DOHH2 (cell line): ENCODE results near the gene BCL11B.

Source experiments
- EZH2phosphoT487 ChIP-seq: fragments of 200-600 bp; sonication (generic); IDR thresholded peaks from 2 replicates; pipeline ENCODE4 v1.6.1; 2017; ENCODE audit warnings: borderline replicate concordance, mild to moderate bottlenecking, antibody characterized with exemption, low read length, moderate library complexity, mixed read lengths
- TF ChIP-seq, protein P1 (sequence below): fragments of 200-600 bp; sonication (generic); IDR thresholded peaks from one replicate; pipeline ENCODE4 v1.5.1; 2014; ENCODE audit warnings: antibody characterized with exemption, mild to moderate bottlenecking, low read depth, low read length; ENCODE audit not compliant: poor library complexity, severe bottlenecking

DNA sequence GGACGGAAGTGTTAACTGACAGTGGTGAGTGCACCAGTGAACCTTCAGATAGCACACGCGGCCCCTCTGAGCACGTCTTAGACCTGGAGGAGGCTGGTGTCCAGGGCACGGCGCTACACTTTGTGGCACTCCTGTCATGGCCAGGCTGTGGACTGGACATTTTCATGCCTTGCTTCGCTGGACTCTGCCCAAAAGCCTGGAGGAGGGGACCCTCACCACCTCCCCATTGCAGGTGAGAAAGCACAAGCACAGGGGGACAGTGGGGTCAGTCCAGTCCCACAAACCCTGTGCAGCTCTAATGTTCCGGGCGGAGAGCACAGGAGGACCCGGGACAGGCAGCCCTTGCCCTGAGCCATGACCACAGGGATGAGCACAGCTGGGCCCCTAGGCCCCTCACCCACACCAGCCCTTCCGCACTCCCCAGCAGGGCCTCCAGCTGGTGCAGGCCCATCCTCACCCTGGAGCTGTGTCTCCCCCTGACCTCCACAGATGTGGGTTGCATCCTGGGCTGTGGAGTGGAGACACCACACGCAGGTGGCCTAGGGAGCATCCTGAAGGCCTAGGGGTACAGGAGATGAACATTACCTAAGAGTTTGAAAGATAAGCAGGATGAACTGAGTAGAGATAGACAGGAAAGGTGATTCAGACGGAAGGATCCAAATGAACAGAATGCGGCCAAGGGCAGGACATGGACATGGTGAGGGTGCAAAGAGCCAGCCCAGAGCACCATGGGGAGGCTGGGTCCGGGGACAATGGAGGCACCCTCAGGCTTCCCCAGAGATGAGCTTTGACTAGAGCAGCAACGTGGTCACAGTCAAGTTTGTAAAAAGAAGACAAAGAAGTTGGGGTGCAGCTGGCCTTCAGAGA lies 132.8 kb downstream of the BCL11B start:
- TF ChIP-seq, protein P1, sequence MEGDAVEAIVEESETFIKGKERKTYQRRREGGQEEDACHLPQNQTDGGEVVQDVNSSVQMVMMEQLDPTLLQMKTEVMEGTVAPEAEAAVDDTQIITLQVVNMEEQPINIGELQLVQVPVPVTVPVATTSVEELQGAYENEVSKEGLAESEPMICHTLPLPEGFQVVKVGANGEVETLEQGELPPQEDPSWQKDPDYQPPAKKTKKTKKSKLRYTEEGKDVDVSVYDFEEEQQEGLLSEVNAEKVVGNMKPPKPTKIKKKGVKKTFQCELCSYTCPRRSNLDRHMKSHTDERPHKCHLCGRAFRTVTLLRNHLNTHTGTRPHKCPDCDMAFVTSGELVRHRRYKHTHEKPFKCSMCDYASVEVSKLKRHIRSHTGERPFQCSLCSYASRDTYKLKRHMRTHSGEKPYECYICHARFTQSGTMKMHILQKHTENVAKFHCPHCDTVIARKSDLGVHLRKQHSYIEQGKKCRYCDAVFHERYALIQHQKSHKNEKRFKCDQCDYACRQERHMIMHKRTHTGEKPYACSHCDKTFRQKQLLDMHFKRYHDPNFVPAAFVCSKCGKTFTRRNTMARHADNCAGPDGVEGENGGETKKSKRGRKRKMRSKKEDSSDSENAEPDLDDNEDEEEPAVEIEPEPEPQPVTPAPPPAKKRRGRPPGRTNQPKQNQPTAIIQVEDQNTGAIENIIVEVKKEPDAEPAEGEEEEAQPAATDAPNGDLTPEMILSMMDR = no peak
- no peak for TF ChIP-seq EZH2phosphoT487
